ENCODE measurements around the gene NCOA3.

- TF ChIP-seq MAX (IDR thresholded peaks at IDR 0.05; ENCODE audit: low read depth) (no peak), EZH2phosphoT487 (IDR thresholded peaks at IDR 0.05; ENCODE audit: borderline replicate concordance, low read depth) (no peak), CTCF (IDR thresholded peaks at IDR 0.05) (no peak), ZBTB33 (IDR thresholded peaks at IDR 0.05; ENCODE audit: borderline replicate concordance, low read depth) (no peak), YY1 (IDR thresholded peaks at IDR 0.05; ENCODE audit: low read depth) (no peak)
These were observed 125.9 kb downstream of the NCOA3 start for GRCh38 chr20:47627540-47627939.

All from SK-N-SH (cell line).